Activated CD4-positive, alpha-beta T cell treated with anti-CD3 and anti-CD28 coated beads for 1 hour (primary cell): Measurements from ENCODE around the gene EMC7.

Experiments used
- DNase-seq: peaks from one replicate; pipeline ENCODE4 v3.0.0-alpha.2; 2020

The EMC7 gene

DNA sequence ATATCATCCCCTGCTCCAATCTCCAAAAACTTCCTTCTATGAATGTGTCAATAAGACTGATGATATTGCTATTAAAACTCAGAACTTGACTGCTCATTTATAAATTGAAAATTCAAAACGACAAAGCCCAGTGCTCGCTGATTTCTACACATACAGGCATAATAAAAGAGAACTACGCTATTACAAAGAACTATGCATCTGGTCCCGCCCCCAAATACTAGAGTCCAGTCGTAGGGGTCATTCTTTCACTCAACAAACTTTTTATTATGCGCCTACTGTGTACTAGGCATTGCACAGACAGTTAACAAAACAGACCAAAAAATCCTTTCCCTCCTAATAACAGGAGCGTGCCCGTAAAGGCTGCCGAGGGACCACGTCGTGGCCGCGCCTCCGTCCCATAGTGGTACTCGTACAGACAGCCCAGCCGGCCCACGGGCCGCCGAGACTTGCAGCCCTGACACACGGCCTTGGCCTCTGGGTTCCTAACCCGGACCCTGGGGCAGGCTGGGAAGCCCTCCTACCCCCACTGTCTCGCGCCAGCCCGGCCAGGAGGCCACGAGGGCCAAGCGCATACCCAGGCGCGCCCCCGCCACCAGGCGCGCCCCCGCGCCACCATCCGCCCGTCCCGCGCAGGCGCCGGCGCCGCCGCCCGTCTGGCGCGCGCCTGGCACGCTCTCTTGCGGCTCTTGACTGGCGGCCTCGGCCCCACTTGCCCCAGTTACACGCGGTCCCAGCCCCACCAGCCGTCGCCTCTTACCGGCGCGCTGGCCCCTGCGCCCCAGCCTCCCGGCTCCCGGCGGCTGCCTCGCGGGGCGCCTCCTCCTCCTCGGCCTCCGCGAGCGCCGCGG lies 63.4 kb downstream of the EMC7 start:
- DNase-seq: peak; percentile 63
